ENCODE measurements around the gene PSMD12. TPM values are rescaled to one million over a fixed set of nuclear protein-coding genes. Genes with fewer than 3 reads are reported as not detected.
A peak's percentile ranks its signal among the peaks of the same experiment; 100 is the strongest.

The PSMD12 gene
- polyA plus RNA-seq, 1 experiment = 12.8 TPM

- Histone ChIP-seq H3K27me3 (ENCODE audit: control insufficient read depth, insufficient read depth, low read length) (no peaks in the 10 kb centered on the region), H3K4me3 (ENCODE audit: low read depth, low read length) (no peak overlapping the region), H3K36me3 (ENCODE audit: control insufficient read depth, insufficient read depth, low read length) (no peaks in the 10 kb centered on the region)
- ChIA-PET CTCF (interaction anchor here (0.7 to 5.0 kb wide), 12 partner anchors 8 to 301 kb away, joined by 3 to 34 read pairs (median 4); no protein-coding TSS in a partner anchor), POLR2A (no interaction called here)
- no peak for DNase-seq (ENCODE audit: low read depth)
- TF ChIP-seq CTCF (IDR thresholded peaks at IDR 0.05; ENCODE audit: insufficient read depth, low read depth, low read length) = peak; percentile 79
Measured at GRCh38 chr17:67386965-67387551, 20.7 kb upstream of the PSMD12 start.

GRCh38 chr17:67385122-67385988 is 19.0 kb upstream of the PSMD12 start:
- TF ChIP-seq CTCF (IDR thresholded peaks at IDR 0.05; ENCODE audit: insufficient read depth, low read depth, low read length) = no peak
- DNase-seq (ENCODE audit: low read depth) = no peak
- POLR2A ChIA-PET = no interaction called here
- Histone ChIP-seq H3K4me3 (ENCODE audit: low read depth, low read length) (no peak overlapping the region), H3K36me3 (ENCODE audit: control insufficient read depth, insufficient read depth, low read length) (no peaks in the 10 kb centered on the region), H3K27me3 (ENCODE audit: control insufficient read depth, insufficient read depth, low read length) (no peaks in the 10 kb centered on the region)
- CTCF ChIA-PET = interaction anchor here (0.6 to 4.4 kb wide), 3 partner anchors 76 to 303 kb away, joined by 3 to 21 read pairs (median 5); no protein-coding TSS in a partner anchor

- H3K27me3 ChIP-seq (ENCODE audit: control insufficient read depth, insufficient read depth, low read length) = no peaks in the 10 kb centered on the region
- no peak overlapping the region for H3K4me3 ChIP-seq (ENCODE audit: low read depth, low read length)
- POLR2A ChIA-PET = no interaction called here
- no peak for DNase-seq (ENCODE audit: low read depth)
- no peak for TF ChIP-seq CTCF (IDR thresholded peaks at IDR 0.05; ENCODE audit: insufficient read depth, low read depth, low read length)
- CTCF ChIA-PET = interaction anchor here (1.4 kb wide), 1 partner anchor 23 kb away, joined by 3 read pairs; no protein-coding TSS in a partner anchor
- H3K36me3 ChIP-seq (ENCODE audit: control insufficient read depth, insufficient read depth, low read length) = no peaks in the 10 kb centered on the region
Measured at GRCh38 chr17:67381929-67382257, 15.5 kb upstream of the PSMD12 start.

GRCh38 chr17:67379251-67379630 is 12.9 kb upstream of the PSMD12 start:
- no peak for DNase-seq (ENCODE audit: low read depth)
- Histone ChIP-seq H3K36me3 (ENCODE audit: control insufficient read depth, insufficient read depth, low read length) (no peaks in the 10 kb centered on the region), H3K27me3 (ENCODE audit: control insufficient read depth, insufficient read depth, low read length) (no peaks in the 10 kb centered on the region), H3K4me3 (ENCODE audit: low read depth, low read length) (peak overlapping the region; percentile 88)
- TF ChIP-seq CTCF (IDR thresholded peaks at IDR 0.05; ENCODE audit: insufficient read depth, low read depth, low read length) = no peak
- ChIA-PET CTCF (interaction anchor here (0.6 to 3.3 kb wide), 33 partner anchors 9 to 321 kb away, joined by 3 to 58 read pairs (median 6); partner anchors contain the start of gene PSMD12), POLR2A (no interaction called here)

Measured in BJ (cell line).